Measurements from ENCODE around the gene TACO1.

The TACO1 gene

DNA sequence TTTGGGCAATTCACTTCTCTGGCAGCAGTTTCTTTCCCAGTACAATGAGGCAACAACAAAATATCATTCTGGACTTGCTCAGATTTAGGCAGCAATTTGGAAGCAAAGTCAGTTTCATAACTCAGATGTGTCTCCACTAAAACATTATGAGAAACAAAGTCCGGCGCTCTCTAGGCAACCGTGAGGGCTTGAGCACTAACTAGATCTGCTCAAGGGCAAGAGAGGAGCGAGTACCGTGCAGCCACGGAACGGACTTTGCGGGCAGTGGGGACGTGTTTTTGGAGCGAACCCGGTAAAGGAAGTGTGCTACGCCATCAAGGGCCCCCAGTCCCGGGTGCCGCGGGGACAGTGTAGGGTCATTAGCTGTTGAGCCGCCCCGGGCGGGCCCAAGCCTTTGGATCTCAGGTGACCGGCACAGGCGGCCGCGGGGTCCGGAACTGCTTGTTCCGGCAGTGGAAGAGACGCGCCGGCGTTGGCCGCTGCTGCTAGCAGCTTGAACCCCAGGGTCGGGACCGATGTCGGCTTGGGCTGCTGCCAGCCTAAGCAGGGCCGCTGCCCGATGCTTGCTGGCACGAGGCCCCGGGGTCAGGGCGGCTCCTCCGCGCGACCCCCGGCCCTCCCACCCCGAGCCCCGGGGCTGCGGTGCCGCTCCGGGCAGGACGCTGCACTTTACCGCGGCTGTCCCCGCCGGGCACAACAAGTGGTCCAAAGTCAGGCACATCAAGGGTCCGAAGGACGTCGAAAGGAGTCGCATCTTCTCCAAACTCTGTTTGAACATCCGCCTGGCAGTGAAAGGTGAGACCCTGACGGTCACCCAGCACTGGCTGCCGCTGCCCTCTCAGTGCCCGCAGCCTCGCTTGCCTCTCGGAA is at the start of gene TACO1:
TACO1 (plus strand) TSS at position 327 of the 870 bp plus-strand sequence; CDS start at position 516, 189 bp downstream.
- no peak for TF ChIP-seq CTCF (IDR thresholded peaks at IDR 0.05; ENCODE audit: low read depth, low read length)
- peak within 1 kb of the TSS; percentile 86 to 89 for H3K4me3 ChIP-seq (replicated peaks in 1 of 2; ENCODE audit: low read depth in 2 of 2, low read length in 2 of 2)
- DNase-seq (ENCODE audit: low read depth in 2 of 2), result peak; percentile 88 to 89

- TF ChIP-seq CTCF (IDR thresholded peaks at IDR 0.05; ENCODE audit: low read depth, low read length), result no peak
- peak in 1 of 2 donors; percentile 21 for DNase-seq (ENCODE audit: low read depth in 2 of 2)
- H3K4me3 ChIP-seq (replicated peaks in 1 of 2; ENCODE audit: low read depth in 2 of 2, low read length in 2 of 2), result peak overlapping the region; percentile 9 to 47
These were observed 48.5 kb upstream of the TACO1 start for GRCh38 chr17:63552211-63552610.

DNA sequence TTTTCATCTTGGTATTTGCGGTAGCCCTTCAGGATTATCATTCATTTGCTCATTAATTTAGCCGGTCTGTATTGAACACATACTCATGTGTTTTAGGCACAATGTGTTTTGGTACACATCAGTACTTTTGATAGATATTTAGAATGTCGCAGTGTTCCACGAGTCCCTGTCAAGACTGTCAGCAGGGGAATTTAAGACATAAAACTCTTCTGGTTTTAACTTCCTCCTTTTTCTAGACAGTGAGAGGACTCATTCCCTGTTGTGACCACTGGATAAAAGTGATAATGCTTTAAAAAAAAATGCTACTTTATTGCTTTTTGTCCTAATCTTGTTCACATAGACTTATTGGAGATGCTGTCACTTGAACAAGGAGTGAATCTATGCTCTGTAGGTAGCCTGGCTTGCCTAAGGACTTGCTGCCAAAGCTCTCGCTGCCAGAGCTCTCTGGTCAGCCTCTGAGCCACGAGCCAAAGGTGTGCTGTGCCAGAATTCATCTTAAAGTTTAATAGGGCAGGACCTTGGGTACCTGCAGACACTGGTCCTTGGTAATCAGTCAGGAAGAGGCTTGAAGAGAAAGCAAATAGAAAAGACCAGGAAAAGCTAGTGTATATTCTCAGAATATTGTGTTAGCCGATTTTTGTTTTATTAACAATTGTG is 45.1 kb upstream of the TACO1 start:
- no peak overlapping the region for H3K4me3 ChIP-seq (replicated peaks in 1 of 2; ENCODE audit: low read depth in 2 of 2, low read length in 2 of 2)
- TF ChIP-seq CTCF (IDR thresholded peaks at IDR 0.05; ENCODE audit: low read depth, low read length), result no peak
- DNase-seq (ENCODE audit: low read depth in 2 of 2), result no peak

DNA sequence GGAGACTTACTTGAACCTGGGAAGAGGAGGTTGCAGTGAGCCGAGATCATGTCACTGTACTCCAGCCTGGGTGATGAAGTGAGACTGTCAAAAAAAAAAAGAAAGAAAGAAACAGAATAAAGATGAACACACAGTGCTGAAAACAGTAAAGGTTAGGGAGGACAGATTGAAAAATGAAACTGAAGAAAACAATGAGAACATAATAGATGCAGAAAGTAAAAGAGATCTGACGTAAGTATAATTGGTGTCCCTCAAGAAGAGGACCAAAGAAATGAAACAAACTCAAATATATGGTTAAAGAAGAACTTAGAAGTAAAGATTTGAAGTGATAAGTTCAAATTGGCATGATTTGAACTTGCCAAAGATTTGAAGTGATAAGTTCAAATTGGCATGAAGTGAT is 43.3 kb upstream of the TACO1 start:
- H3K4me3 ChIP-seq (replicated peaks in 1 of 2; ENCODE audit: low read depth in 2 of 2, low read length in 2 of 2), result no peak overlapping the region
- TF ChIP-seq CTCF (IDR thresholded peaks at IDR 0.05; ENCODE audit: low read depth, low read length), result no peak
- no peak for DNase-seq (ENCODE audit: low read depth in 2 of 2)

DNA sequence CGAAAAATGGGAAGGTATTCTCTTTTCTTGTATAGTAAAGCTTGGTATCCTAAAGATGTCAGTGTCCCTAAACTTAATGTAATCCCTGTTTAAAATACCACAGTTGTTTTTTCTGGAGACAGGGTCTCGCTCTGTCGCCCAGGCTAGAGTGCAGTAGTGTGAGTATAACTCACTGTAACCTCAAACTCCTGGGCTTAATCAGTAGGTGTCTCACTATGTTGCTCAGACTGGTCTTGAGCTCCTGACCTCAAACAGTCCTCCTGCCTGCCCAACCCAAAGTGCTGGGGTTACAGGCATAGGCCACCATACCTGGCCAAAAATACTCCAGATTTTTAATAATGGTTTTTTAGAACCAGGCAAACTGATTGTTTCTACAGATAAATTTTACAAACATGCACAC is 42.3 kb upstream of the TACO1 start:
- TF ChIP-seq CTCF (IDR thresholded peaks at IDR 0.05; ENCODE audit: low read depth, low read length), result no peak
- DNase-seq (ENCODE audit: low read depth in 2 of 2), result no peak
- H3K4me3 ChIP-seq (replicated peaks in 1 of 2; ENCODE audit: low read depth in 2 of 2, low read length in 2 of 2), result no peak overlapping the region

DNA sequence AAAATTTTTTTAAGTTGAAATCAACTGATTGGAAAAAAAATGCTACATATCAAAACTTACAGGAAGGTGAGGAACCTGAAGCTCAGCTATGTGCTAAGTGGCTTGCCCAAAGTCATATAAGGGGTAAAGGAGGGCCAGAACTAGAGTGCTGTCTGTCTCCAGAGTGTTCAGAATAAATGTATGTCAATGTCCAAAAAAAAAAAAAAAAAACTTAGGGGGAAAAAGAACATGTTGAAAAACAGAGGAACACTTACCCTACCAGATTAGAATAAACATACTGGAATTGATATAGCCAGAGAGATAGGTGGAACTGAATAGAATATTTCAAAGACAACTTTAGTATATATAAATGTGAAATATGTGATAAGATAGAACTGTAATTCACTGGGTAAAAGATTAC is 38.9 kb upstream of the TACO1 start:
- no peak for TF ChIP-seq CTCF (IDR thresholded peaks at IDR 0.05; ENCODE audit: low read depth, low read length)
- no peak for DNase-seq (ENCODE audit: low read depth in 2 of 2)
- no peak overlapping the region for H3K4me3 ChIP-seq (replicated peaks in 1 of 2; ENCODE audit: low read depth in 2 of 2, low read length in 2 of 2)

Measured in cardiac fibroblast (primary cell).